HG03159 (cell line): ENCODE data around the gene KRTAP5-3.
"Not testable (repeated sequence)": the region's sequence is repeated elsewhere in the genome, so short reads cannot be mapped to it uniquely, and the experiment has no call there.

Experiments used
- ATAC-seq: cut with Tn5 transposase; IDR thresholded peaks from one replicate; pipeline ENCODE4 v1.9.1; 2021; ENCODE audit warnings: mild to moderate bottlenecking, moderate library complexity; ENCODE audit not compliant: unreplicated experiment

Gene KRTAP5-3

DNA sequence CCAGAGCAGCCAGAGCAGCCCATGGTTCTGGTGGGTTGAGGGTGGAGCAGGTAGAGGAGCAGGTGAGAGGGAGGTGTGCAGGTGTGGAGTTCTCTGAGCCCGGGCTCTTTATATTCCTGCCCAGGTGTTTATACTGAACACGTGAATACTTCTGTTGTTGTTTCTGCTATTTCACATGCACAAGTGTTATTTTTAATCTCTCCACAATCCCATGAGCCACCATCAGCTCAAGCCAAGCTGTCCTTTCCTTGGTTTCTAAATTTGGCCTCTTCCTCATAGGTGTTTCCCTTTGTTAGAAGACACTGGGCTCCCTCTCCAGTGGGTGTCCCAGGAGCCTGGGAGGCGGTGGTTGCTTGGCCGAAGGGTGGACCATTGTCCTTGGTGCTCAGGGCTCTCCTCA, at the start of gene KRTAP5-3:
Gene KRTAP5-3 (minus strand): TSS at position 101 of the 400 bp plus-strand sequence. CDS start 78 bp downstream, at position 23.
- no peak for ATAC-seq

DNA sequence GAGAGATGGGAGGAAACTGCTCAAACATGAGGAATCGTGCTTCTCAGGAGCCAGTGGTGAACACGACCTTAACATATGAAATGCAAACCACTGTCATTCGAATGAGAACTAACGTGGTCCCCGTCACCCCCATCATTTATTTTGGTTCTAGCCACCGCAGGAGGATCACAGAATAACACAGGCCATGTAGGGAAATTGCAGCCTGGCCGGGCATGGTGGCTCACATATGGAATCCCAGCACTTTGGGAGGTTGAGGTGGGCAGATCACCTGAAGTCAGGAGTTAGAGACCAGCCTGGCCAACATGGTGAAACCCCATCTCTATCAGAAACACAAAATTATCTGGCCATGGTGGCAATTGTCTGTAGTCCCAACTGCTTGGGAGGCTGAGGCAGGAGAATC, 48.4 kb upstream of the KRTAP5-3 start:
- no peak for ATAC-seq

DNA sequence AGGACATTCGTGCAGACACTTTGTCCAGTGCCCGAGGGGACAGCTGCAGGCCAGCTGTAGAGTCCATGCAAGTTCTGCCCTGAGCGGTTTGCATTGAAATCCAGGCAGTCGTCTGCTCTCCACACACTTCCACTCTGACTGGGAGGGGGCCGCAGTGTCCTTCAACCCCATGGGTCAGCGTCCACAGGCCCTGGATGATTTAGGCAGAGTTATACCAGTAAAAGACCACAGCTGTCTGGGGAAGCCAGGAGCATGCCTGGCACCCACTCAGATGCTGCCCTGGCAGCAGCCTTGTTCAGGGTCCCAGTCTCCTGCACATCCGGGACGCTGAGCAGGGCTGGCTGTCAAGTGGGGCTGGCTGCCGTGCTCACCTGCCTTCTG, 47.8 kb upstream of the KRTAP5-3 start:
- ATAC-seq: no peak

- ATAC-seq: no peak
These were observed 47.2 kb upstream of the KRTAP5-3 start for GRCh38 chr11:1655168-1656060.

DNA sequence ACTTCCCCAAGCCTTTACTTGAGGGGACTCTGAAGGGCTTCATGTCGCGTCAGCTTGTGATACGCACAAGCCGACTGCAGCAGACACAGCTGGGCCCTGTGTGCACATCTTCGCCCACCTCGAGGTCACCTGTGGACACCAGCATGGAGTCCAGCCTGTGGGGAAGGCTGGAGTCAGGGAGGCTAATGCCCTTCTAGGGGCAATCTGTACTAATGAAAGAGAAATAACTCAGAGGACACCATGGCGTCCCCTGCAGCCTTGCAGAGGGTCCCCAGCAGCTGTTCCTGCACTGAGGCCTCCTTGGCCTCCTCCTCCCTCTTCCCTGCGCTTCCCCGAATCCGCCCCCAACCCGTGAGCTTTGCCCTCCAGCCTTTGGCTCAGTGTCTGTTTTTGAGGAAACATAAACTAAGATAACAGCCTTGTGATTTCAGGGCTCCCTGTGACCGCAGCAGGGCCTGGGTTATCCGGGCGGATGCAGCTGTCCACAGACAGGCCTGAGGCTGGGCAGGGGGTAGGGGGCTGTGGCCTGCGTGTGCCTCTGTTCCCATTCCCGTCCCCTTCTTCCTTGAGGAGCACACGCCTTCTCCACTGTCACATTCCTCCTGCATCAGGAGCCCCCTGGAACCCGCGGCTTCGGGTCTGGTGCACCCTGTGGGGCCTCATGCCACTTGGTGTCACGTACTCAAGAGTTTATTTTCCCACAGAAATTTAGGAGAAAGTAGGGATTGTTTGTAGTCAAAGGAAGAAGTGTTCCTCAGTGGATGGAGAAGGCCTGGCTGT, 46.3 kb upstream of the KRTAP5-3 start:
- ATAC-seq: no peak

GRCh38 chr11:1653541-1654387, 45.5 kb upstream of the KRTAP5-3 start:
- ATAC-seq: no peak

DNA sequence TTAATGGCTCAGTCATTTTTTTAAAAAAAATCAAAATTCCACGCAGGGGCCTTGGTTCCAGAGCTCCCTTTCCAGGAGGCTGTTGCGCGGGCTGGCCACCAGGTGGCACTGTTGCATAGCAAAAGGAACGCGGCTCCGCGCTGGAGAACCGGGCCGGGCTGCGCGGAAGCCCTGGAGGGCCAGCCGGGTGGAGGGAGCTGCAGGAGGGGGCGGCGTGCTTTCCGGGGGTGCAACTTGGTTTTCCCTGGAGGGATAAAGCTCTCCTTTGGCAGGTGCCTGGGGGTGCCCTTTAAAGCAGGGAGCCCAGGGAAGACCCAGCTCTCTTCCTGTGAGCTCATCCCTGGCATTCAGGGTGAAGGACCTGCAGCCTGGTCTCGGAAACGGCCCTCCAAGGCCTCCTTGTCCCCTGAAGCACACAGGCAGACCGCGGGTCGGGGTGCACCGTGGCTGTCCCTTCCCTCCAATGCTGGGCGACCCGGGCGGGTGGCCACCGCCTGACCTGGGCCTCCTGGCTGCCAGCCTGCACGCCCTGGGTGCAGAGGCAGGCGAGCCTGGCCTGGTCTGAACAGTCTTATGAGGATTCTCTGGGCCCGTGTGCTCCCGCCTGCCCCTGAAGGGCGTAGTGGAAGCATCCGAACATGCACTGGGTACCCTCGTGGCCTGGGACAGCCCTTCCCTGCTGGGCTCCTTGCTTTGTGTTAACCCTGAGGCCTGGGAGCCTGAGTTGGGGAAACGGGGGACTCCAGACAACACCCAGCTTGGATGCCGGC, 44.7 kb upstream of the KRTAP5-3 start:
- no peak for ATAC-seq

DNA sequence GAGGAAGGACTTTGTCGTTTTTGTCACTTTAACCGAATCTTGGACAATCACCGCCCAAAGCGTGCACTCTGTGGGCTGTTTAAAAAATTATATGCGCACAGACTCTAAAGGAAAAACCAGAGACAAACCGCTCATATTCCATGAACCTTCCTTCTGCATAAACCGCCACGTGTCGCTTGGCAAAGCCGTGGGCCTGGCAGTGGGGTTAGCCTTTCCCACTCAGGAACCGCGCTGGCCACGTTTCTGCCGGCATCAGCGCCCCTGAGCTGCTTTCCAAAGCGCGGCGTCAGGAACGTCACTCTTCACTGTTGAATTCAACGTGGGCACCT, 44.1 kb upstream of the KRTAP5-3 start:
- ATAC-seq: no peak

GRCh38 chr11:1652026-1652425, 43.8 kb upstream of the KRTAP5-3 start:
- no peak for ATAC-seq

DNA sequence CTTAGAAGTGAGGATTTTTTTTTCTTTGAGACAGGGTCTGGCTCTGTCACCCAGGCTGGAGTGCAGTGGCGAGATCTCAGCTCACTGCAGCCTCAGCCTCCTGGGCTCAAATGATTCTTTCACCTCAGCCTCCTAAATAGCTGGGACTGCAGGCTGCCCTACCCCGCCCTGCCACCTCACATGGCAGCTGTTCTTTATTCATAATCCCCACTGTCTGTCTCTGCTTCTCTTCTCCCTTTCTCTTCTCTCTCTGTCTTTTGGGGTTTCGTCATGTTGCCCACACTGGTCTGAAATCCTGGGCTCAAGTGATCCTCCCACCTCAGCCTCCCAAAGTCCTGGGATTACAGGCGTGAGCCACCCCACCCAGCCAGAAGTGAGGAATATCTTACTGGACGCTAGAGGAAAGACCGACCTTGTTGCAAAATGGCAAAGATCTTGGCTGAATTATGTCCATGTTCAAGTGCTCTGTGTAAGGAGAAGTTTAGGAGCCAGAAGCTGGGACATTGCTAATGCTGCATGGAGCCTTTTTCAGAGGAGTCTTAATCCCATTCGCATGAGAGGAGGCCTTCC, 43.2 kb upstream of the KRTAP5-3 start:
- ATAC-seq: no peak

DNA sequence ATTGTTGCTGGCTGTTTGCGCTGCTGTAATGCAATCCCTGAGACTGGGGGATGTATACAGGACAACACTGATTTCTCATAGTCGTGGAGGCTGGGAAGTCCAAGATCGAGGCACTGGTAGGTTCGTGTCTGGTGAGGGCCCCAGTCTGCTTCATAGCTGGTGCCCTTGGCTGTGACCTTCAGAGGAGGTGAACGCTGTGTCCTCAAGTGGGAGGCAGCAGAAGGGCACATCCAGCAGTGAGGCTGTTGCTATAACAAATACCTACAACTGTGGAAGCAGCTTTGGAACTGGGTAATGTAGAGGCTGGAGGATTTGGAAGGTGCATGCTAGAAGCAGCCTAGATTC, 42.6 kb upstream of the KRTAP5-3 start:
- ATAC-seq: no peak

GRCh38 chr11:1650034-1650917, 42.0 kb upstream of the KRTAP5-3 start:
- ATAC-seq: no peak

DNA sequence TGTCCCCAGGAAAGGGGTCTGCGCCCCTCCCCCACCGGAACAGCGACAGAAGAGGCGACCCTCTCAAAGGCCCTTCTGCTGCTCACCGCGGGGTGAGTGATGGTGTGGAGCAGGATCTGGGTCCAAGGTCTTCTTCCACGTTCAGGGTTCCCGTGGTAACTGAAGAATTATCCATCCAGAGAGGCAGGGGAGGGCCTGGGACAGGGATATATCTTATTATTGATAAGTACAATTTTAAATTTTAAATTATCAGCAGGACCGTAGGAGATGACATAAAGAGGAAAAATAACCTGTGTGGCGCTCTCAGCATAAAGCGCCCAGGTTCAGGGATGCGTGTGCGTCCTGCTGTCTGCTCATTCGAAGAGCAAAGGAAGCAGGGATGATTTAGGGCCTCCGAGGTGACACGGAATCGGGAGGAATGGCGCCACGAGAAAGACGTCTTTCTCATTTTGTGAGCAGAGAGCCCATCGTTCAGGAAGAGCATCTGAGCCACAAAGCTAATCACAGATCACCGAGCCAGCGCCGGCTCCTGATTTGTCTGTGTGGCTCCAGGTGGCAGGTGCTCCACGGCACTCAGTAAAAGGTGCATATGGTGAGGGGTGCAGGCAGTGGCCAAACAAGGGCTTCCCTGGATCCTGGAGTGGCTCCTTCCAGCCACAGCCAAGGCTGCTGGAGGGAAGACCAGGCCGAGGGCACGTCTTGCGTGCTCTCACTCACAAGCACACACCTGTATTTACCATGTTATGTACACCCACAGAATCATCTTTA, 40.6 kb upstream of the KRTAP5-3 start:
- ATAC-seq: no peak

- no peak for ATAC-seq
These were observed 39.8 kb upstream of the KRTAP5-3 start for GRCh38 chr11:1647901-1648652.

DNA sequence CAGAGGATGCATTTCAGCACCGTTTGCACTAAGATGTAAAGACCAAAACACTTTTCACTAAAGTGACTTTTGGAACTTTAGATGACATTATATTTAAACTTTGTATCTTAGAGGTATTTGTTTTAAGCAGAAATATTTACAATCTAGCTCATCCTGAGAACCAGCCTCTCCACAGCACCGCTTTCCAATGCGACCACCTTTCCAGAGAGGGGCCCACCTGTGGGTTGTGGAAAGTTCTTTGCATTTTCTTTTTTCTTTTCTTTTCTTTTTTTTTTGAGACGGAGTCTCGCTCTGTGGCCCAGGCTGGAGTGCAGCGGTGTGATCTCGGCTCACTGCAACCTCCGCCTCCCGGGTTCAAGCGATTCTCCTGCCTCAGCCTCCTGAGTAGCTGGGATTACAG, 38.3 kb upstream of the KRTAP5-3 start:
- ATAC-seq: not testable (repeated sequence)

DNA sequence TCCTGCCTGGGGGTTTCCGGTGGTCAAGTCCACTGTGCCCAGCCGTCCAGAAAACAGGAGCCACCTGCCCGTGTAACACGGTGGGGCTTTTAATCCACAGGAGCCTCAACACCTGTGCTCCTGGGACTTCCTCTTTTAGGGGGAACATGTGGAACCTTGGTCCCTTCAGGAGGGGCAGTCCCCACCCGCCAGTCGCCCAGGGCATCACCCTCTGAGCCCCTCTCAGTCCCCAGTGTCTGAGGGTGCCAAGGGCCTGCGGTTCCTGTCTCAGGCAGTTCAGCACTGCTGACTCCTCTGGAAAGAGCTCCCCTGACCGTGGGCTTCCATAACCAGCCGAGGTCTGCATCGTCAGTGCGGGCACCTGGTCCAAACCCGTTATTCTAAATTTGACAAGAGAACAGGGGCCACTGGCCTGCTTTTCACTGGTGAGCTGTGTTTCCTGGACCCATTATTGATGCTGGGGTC, 37.1 kb upstream of the KRTAP5-3 start:
- no peak for ATAC-seq

DNA sequence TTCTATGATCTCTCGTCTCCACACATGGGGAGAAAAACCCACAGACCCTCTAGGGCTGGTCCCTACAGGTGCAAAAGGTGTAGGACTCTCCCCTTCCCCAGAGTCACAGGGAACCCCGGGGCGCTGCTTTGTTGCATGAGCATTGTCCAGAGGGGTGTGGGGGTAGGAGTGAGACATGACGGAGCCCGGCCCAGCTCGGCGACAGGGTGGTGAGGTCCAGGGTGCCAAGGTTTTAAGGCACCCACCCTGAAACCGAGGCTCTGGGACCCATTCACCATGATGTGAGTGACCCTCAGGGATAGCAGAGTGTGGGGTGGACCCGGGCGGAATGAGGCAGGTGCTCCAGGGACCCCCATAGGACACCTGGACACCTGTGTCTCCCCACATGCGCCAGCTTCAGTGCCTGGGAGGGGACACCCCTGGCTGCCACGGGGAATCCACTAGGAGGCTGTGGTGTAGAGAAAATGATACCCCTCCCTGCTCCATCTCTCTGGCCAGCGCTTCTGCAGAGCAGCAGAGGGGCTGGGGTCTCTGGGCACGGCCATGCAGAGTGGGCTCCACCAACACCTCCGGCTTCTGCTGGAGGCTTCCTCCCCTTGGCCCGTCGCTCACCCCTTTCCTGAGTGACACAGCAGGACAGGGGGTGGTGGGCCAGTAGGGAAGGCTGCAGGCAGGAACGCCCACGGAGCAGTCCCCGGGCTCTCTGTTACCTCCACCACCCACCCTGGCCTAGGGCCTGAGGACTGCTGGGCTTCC, 36.5 kb upstream of the KRTAP5-3 start:
- ATAC-seq: no peak
